ENCODE measurements around the gene RBKS.
"Not testable (repeated sequence)": the region's sequence is repeated elsewhere in the genome, so short reads cannot be mapped to it uniquely, and the experiment has no call there.

RBKS gene

DNA sequence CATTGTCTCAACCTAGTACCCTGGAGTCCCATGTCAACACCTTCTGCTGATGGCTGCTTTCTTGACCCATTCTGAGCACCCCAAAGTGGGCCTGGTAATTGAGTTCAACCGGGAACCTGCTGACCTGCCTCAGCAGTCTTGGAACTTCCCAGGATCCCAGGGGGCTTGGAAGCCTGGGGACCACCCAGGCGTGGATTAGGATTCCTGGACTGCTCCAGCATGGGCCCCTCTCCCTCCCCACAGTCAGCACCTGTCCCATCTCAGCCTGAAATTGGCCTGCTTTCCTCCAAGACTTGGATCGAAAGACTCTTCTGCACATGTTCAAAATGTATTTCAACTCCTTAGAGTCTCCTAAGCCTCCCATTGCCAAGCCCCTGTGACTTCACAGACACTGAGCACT is 134.1 kb downstream of the RBKS start:
- DNase-seq = no peak

DNA sequence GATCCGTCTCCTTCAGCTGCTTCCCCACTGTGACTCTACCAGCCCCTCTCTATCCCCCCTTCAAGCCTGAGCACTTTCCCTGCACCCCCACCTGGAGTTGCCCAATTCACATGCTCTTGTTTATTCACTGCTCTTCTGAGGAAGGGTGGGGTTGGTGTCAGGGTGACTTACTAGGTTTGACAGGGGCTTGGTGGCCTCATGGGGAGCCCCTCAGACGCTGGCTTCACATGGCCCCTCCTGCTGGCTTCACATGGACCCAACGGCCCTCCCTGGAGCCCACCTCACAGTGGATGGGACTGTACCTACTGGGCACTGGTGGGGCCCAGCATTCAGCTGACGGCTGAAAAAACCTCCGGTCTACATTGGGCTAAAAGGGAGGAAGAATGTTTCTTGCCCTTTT is 135.4 kb downstream of the RBKS start:
- DNase-seq = no peak

GRCh38 chr2:27754138-27754588 is 136.0 kb downstream of the RBKS start:
- DNase-seq = peak; percentile 16

DNA sequence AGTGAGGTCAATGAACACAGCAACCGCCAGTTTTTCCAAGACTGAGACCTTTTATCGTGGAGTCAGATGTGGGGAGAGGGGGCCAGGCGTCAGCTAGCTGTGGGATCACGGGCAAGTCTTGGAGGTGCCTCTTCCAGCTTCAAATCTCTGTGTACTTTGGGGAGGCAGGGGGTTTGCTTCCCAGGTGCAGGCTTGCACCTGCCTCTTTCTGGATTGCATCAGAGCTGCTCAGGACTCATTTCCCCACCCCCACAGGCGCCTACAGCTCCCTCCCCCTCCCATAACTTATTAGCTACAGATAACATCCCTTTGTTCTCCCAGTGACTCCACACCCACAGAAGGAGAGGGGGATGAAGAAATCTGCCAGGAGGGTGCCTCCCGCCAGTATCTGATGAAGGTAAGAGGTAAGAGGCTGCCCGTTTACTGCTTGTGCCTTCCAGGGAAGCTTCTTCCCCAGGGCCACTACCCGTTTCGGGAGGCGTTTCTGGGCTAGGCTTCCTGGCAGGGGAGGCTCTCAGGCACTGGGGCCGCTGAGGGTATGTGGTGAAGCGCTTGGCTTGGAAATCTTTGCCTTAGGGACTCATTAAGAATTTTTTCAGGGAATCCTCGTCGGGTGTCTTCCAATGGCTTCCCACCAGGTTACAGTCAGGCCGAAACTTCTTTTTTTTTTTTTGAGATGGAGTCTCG is 137.5 kb downstream of the RBKS start:
- no peak for DNase-seq

DNA sequence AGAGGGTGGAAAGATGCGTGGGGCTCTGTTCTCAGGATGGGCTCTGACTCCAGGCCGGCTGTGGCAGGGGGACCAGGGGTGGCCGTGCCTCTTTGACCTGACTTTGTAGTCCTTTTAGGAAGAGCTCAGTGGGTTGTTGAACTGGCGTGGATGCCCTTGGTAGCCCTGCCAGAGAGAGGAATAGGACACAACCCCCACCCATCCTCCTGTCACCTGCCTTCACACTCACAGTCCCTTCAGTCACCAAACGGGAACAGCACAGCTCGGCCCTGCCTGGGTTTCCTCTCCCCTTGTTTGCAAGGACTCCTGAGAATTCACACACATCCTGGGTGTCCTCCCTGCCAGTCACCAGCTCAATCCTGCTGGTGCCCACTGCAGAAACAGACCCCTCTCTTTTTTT is 138.8 kb downstream of the RBKS start:
- no peak for DNase-seq

GRCh38 chr2:27748803-27749554 is 141.2 kb downstream of the RBKS start:
- DNase-seq = not testable (repeated sequence)

- DNase-seq = no peak
Observed at GRCh38 chr2:27747827-27748352, 142.3 kb downstream of the RBKS start.

GRCh38 chr2:27746325-27746724 is 143.9 kb downstream of the RBKS start:
- no peak for DNase-seq

- not testable (repeated sequence) for DNase-seq
Observed at GRCh38 chr2:27745494-27745893, 144.7 kb downstream of the RBKS start.

- no peak for DNase-seq
Observed at GRCh38 chr2:27742571-27742970, 147.6 kb downstream of the RBKS start.

DNA sequence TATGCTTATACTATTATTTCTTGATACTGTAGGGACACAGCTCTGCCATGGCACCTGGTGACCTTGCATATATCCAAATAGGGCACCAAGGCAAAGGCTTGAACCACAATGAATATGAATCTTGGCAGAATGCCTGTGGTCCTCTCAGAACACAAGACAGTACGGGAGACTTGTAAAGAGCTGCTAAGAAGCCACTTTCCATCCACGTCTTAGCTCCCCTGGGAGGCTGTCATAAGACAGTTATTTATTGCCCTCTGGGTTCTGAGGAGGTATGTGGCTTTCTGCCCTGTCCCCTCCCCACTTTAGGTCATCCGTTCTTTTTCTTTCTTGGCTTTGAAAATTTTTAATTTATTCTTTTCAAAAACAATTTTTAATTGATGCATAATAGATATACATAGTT is 148.5 kb downstream of the RBKS start:
- DNase-seq = no peak

DNA sequence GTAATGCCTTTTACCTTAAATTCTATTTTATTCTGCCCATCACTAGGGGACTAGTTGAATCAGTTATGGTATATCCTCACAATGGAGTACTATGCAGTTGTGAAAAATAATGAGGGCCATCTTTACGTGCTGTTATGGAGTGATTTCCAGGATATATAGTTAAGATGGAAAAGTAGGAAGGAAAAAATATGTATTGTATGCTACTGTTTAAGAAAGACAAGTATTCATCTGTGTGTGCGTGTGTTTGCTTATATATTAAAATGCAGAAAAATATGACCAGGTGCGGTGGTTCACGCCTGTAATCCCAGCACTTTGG is 151.2 kb downstream of the RBKS start:
- DNase-seq = no peak

GRCh38 chr2:27738349-27739057 is 151.7 kb downstream of the RBKS start:
- DNase-seq = no peak

- DNase-seq = no peak
Observed at GRCh38 chr2:27737676-27738348, 152.4 kb downstream of the RBKS start.

DNA sequence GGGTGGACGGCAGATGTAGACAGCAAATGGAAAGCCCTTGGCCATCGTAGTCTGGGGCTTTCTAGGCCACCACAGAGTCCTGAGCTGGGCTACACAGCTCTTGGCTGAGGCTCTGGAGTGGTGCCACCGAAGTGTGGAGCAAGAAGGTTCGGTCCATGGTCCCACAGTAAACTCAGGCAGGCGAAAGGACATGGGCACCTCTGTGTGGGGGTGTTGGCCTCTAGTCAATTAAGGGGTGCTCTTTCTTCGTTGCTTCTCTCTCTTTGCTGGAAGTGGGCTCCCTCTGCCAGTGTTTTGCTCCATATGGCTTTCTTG is 153.3 kb downstream of the RBKS start:
- no peak for DNase-seq

DNA sequence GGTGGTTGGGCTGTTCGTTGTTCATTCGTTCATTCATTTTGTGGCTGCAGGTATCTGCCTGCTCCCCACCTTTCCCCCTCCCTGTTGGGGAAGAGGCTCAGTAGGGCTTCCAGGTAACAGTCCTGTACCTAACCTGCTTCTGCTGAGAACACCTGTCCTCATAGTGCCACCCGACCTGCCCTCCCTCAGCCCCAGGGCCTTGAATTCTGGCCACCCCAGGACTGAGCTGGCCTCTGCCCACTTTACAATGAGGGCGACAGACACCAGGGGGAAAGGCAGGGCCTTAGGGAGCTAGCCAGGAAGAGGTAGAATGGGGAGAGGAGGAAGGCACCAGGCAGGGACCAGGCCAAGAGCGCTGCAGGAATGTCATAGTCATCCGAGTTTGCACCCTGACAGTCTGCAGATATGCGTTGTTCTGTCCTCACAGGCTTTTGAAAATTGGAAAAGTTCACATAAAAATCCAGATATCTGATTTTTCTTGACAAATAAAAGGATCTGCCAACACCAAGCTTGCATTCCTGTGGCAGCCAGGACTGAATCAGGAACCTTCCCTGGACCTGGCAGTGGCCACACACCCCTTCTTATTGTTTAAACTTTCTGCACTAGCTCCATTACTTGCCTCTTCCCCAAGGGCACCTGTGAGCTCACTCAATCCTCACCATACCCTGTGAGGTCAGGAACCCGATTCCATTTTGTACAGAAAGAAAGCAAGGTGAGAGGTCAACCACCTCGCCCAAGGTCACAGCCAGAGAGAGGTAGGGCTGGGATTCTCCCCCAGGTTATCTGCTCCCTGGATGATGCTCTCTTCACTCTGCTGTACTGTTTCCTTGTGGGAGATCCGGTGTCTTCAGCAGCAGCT is 153.9 kb downstream of the RBKS start:
- DNase-seq = no peak

GRCh38 chr2:27735263-27735904 is 154.8 kb downstream of the RBKS start:
- no peak for DNase-seq

- no peak for DNase-seq
Observed at GRCh38 chr2:27734305-27734704, 155.9 kb downstream of the RBKS start.

Data from NCI-H1092 treated with DMSO at 0.1 percent for 48 hours (cell line).